HG02763 (cell line): ENCODE measurements around the gene THUMPD1.
A peak's percentile ranks its signal among the peaks of the same experiment; 100 is the strongest.
"Not testable (repeated sequence)": the region's sequence is repeated elsewhere in the genome, so short reads cannot be mapped to it uniquely, and the experiment has no call there.

Experiments
- ATAC-seq: cut with Tn5 transposase; IDR thresholded peaks from one replicate; pipeline ENCODE4 v1.9.1; 2021; ENCODE audit warnings: mild to moderate bottlenecking, moderate library complexity; ENCODE audit not compliant: unreplicated experiment

THUMPD1 gene

GRCh38 chr16:20750558-20750957 is 8.9 kb upstream of the THUMPD1 start:
- ATAC-seq, result no peak

DNA sequence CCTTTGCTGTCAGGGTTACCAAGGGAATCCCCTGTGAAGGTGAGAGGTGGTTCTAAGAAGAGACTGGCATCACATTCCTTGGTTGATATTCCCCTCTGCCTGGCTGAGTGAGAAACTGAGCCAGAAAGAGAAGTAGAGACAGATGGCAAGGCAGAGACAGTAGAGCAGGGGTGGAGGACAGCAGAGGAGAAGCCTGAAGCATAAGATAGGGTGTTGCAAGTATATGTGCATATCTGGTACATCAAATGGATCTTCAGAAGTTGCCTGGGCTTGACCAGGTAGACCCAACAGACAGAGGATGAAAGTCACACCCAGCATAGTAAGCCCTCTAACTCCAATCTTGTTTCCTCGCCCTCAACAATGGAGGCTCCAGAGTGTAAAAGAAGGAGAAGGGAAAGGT is 7.9 kb upstream of the THUMPD1 start:
- no peak for ATAC-seq

DNA sequence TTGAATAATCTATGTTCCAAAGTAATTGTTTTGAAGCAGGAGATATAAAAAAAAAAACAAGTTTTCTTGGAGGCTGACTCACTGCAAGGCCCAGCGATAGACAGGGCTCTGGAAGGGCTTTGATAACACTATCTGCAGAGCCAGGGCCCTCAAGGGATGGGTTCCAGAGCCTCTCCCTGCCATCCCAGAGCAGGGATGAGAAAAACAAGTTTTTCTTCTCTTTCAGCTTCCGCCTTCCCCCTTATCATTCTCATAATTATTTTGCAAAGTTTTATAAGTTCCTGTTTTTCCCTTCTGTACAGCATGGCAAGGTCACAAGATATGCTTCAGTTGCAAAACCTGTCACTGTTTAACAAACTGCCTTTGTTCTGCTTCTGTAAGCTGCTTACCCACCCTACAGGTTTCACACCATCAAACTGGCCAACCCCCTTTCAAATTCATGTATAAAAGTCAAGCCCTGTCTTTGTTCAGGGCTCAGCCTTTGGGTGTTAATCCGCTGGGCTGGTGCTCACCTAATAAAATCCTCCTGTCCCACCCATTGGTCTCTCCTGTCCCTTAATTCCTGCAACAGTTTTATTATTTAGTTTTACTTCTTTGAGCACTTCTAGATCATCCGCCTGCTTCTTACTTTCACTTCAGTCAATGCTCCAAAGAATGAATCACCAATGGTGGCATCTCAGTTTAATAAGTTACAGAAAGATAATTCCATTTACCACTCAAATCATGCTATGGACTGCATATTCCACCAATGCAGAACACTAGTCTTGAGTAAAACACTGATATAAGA is 5.6 kb upstream of the THUMPD1 start:
- no peak for ATAC-seq

- ATAC-seq, result no peak
Observed at GRCh38 chr16:20746461-20746860, 4.8 kb upstream of the THUMPD1 start.

DNA sequence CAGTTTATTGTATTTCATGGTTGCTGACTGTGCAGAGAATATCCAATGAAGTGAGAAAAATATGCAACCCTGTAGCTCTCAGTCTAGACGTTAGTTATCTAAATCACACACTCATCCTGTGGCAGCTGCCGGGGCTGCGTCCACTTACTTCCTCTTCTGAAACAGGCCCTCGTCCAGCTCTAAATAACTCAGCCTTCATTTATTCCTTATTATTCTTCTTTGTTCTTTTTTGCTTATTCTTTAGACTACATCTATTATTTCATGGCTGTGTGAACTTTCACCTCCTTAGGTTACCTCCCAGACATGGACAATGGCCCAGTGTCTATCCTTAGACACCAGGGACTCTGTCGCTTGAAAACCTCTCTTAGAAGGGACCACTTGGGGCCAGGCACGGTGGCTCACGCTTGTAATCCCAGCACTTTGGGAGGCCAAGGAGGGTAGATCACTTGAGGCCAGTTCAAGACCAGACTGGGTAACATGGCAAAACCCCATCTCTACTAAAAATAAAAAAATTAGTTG is 3.4 kb upstream of the THUMPD1 start:
- ATAC-seq, result no peak

DNA sequence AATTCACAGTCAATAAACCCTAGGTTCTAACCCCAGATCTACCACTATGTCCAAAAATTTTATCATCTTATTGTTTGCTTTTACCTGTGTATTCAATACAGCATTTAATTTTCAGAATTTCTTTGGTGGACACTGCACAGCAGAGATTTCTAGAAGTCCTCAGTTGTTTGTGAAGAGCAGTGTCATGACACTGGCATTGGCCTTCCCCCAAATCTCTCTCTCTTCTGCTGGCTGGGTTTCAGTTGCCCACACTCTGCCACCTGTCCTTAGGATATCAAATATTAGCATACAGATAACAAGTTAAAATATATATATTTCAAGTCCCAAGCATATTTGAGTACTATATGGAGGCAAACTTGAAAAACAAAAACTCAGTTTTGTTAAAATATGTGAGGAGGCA is 2.0 kb upstream of the THUMPD1 start:
- no peak for ATAC-seq

DNA sequence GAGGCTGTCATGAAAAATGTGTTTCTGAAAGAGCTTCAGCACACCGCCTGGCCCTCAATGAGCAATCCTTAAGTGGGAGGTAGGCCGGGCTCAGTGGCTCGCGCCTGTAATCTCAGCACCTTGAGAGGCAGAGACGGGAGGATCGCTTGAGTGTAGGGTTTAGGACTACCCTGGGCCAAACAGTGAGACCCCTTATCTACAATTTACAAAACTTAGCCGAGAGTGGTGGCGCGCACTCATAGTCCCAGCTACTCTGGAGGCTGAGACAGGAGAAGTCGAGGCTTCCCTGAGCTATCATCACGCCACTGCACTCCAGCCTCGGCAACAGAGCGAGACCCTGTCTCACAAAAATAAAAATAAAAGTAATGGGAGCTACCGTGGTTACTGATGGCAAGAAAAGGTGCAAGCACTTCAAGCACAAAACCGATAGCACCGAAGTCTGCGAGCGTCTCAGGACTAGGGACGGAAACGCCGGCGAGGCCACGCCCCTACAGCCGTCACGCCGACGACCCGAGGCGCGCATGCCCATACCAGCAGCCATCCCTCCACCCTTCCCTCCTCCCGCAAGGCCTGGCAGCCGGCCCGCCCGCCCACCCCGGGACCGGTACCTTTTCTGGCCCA is 607 bp downstream of the THUMPD1 start:
- peak; percentile 79 for ATAC-seq

DNA sequence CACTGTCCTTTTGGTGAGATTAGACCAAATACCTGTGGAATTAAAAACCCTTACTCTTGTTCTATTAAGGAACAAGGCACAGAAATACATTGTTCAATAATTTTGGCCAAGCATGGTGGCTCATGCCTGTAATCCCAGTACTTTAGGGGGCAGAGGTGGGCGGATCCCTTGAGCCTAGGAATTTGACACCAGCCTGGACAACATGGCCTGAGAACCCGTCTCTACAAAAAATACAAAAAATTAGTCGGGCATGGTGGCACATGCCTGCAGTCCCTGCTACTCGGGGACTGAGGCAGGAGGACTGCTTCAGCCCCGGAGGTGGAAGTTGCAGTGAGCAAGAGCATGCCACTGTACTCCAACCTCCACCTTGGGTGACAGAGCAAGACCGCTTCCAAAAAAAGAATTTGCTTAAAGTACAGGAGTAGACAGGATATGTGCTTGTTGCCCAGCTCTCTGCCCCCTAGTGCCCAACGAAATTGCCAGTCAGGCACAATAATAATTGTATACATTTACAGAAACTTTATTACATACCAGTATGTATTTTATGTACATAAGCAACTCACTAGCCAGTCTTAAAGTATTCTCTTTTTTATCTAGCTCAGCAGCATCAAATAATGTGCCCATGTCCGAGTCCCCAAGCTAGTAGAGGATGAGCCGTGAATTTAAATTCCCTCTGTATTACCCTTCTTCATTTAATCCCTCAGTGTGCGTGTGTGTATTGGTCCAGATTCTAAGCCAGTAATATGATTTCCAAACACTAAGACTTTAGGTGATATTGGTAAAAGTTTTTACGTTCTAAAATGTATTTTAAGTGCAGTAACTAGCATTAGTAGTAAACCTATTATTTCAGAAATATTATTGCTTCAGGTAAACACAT is 1.4 kb downstream of the THUMPD1 start:
- no peak for ATAC-seq

GRCh38 chr16:20735490-20735889 is 6.1 kb downstream of the THUMPD1 start:
- no peak for ATAC-seq

- no peak for ATAC-seq
Observed at GRCh38 chr16:20734782-20735181, 6.8 kb downstream of the THUMPD1 start.

- no peak for ATAC-seq
Observed at GRCh38 chr16:20734056-20734455, 7.6 kb downstream of the THUMPD1 start.

DNA sequence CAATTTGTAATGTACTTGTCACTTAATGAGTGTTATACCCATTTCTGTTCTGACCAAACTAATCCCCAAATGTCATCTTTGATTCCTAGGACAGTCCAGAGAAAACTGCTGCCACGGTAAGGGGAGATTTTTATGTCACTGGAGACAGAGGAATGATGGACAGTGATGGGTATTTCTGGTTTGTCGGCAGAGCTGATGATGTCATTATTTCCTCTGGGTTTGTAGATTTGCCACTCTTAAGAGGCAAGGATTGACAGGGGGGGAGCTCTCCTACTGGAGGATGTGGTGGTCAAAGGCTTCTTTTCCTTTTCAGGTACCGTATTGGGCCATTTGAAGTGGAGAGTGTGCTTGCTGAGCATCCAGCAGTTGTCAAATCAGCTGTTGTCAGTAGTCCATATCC is 12.5 kb downstream of the THUMPD1 start:
- no peak for ATAC-seq

DNA sequence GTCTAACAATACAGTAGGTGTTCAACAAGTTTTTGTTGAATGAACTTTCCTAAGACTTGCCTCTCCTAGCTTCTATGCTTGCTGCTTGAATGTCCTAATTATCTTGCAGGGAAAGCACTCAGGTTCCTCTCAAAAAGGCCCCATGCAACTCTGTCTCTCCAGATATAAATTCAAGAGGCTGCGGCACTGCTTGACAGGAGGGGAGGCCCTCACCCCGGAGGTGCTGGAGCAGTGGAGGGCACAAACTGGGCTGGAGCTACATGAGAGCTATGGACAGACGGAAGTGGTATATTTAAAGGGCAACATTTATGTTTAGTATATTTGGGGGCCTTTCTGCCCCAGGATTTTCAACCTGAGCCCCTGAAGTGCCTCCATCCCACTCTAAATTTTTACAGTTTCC is 14.4 kb downstream of the THUMPD1 start:
- no peak for ATAC-seq

- ATAC-seq, result no peak
Observed at GRCh38 chr16:20726661-20727060, 15.0 kb downstream of the THUMPD1 start.

DNA sequence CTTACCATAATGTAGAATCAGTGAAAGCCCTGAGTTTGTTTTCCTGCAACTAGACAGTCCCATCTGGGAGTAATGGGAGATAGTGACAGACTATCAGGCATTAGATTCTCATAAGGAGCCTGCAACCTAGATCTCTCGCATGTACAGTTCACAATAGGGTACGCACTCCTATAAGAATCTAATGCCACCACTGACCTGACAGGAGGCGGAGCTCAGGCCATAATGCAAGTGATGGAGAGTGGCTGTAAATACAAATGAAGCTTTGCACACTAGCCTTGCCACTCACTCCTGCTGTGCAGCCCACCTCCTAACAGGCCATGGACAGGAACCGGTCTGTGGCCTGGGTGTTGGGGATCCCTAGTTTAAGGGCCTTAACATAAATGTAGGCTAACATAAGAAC is 21.4 kb downstream of the THUMPD1 start:
- ATAC-seq, result no peak

- ATAC-seq, result not testable (repeated sequence)
Observed at GRCh38 chr16:20717718-20718117, 23.9 kb downstream of the THUMPD1 start.

DNA sequence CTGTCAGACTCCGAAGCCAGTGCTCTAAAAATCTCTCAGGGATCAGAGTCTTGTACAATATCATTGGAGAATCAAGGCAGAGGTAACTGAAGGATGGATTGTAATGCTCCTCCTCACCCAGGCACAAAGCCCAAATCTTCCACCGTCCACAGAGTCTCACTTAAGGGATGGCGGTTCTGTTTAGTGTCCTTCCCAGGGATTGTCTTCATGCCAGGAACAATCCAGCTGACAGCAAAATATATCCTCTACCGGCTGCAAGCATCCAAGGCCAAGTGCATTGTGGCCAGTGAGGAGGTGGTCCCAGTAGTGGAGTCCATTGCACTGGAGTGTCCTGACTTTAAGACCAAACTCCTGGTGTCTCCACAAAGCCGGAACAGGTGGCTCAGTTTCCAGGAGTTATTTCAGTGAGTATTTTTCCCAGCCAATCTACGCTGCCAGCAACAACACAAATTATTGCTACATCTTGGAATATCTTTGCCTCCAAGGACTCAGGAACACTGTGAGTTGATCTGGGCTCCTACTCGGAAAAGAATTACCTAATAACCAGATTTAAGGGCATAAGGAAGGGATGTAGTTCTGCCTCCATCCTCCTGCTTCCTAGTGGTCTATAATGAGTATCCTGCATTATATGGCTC is 30.2 kb downstream of the THUMPD1 start:
- ATAC-seq, result no peak

- ATAC-seq, result not testable (repeated sequence)
Observed at GRCh38 chr16:20708129-20708528, 33.5 kb downstream of the THUMPD1 start.

DNA sequence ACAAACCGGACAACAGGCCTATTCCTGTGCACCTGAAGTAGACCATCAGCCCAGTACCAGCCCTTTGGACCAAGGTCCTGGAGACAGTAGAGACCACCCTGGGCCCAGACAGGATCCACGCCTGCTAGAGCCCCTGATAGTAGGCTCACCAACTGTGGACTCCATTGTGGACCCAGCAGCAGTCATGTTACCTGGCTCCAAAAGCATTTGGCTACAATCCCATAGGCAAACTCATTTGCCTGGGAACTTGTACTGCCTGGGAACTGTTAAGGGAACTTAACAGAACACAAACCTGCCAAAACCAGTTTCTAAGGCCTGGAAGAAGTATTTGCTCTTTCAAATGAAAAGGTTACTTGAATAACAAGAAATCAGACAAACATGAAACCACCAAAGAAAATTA is 34.2 kb downstream of the THUMPD1 start:
- no peak for ATAC-seq

GRCh38 chr16:20705972-20706371 is 35.6 kb downstream of the THUMPD1 start:
- not testable (repeated sequence) for ATAC-seq

- ATAC-seq, result no peak
Observed at GRCh38 chr16:20704281-20704680, 37.3 kb downstream of the THUMPD1 start.
